Left cardiac atrium (tissue), 4 donors: ENCODE data around the gene RPS6KB2. TPM values are rescaled to one million over a fixed set of nuclear protein-coding genes. Genes with fewer than 3 reads are reported as not detected.

Source experiments
- ATAC-seq, 2 donors: fragments of 200-7000 bp; cut with Tn5 transposase; one replicate each; pipeline ENCODE4 v1.9.1; 2020; ENCODE audit warnings: mild to moderate bottlenecking in 2 of 2, moderate library complexity in 2 of 2
- DNase-seq: peaks from one replicate; pipeline ENCODE4 v3.0.0-alpha.2; 2020
- intact Hi-C, 2 donors: fragments of 100-400 bp; cut with DNase I; formaldehyde crosslinking; loops; one replicate each; pipeline versions ENCODE4 v1.14.1 to v1.15.1; 2022 to 2023
- total RNA-seq, 2 donors: library from RNA; stranded (reverse); fragmentation: NEBNext Ultra II Directional; extraction: Animal tissue kit (Norgen Biotek cat#: 25700); gene quantifications; one replicate each; pipeline ENCODE4 v1.2.1, GENCODE V29; 2021
- donor health status: DM: no; HTN: yes; CAD: no.
- donor health status: DM: no; HTN: yes; CAD: no; lungs with severe emphysema.
- donor health status: DM: yes; HTN: yes; CAD: no.
- donor health status: Dilated cardiomyopathy.

RPS6KB2 gene
- total RNA-seq, 2 donors from 2014 or later: 25.5 to 31.0 TPM

- no peak for ATAC-seq
- intact Hi-C loops: no loop called here
- DNase-seq: peak; percentile 18
Observed at GRCh38 chr11:67435727-67436458, 7.6 kb downstream of the RPS6KB2 start.

DNA sequence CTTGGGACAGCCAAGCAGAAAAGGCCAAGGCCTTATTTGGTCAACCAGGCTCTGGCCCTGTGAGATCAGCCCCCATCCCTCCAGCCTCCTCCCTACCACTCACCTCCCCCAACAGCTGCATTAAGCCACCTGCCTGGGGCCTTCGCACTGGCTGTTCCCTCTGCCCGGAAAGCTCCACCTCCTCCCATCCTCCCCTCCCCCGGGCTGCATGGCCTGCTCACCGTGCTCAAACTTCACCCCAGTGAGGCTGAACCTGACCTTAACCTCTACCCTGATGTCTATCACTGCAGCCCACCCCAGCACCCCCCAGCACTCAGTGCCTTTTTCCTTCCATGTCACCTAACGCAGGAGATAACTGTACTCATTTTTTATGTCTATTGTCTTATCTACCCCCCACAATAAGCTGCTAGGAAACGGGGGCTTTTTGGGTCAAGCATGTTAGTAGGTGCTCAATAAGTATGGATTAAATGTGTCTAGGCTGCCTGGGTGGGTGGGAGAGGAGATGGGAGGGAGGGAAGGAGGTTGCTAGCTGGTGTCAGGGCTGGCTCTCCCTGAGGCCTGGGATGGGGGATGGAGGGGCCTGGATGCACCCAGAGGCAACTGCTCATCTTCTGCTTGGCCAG is 8.3 kb downstream of the RPS6KB2 start:
- intact Hi-C loops: no loop called here
- ATAC-seq: peak; percentile 1 to 18
- DNase-seq: peak; percentile 20

DNA sequence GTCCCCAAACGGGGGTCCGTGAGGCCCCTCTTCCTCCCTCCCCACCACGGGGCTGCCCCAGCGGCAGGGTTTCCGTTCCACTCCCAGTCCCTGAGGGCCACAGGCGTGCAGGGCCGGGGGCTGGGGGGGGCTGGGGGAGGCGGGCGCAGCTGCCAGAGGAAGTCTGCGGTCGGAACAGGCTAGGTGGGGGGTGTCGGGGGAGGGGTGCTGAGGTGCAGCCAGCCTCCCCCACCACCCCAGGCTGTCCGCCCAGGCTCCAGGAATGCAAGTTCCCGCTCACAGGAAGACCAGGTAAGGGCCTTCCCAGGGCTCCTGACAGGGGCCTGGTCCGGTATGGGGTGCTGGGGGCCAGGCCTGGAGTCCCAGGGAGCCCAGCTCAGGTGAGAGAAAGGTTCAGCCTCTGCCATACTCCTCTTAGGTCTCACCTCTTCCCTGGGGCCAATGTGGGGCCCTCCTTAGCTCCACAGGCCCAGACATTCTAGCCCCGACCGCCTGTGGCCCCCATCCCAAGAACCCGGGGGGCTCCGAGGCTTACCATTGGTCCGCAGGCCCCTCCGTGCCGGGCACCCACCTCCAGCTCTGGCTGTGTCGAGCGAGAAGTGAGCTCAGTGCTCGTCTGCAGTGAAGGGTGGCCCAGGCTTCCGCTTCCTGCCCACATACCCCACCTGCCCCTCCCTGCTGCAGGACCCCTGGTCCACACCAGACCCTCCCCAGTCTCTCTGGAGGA is 9.0 kb downstream of the RPS6KB2 start, which contains the start of gene PTPRCAP:
PTPRCAP (minus strand) TSS at position 601 of the 727 bp plus-strand sequence; CDS start at position 538, 63 bp downstream.
- intact Hi-C loops: no loop called here
- peak; percentile 10 to 36 for ATAC-seq
- peak; percentile 41 for DNase-seq

DNA sequence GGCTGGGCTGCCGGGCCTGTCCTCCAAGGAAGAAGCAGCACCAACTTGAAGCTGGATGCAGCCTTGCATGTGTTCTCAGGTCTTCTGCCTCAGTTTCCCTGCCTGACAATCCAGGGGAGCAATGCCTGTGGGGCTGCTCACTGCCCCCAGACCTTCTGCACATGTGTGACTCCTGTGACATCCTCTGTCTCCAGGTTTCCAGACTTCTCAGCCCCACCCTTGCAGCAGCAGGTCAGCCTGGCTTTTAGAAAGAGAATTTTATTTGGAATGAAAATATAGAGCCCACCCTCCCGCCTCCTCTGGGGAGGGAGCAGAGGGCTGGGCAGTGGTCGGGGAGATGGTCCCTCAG is 9.5 kb downstream of the RPS6KB2 start:
- intact Hi-C loops: no loop called here
- DNase-seq (no peak), ATAC-seq (no peak)

GRCh38 chr11:67438158-67438902 is 10.0 kb downstream of the RPS6KB2 start:
- intact Hi-C loops: no loop called here
- no peak for ATAC-seq
- peak; percentile 34 for DNase-seq

DNA sequence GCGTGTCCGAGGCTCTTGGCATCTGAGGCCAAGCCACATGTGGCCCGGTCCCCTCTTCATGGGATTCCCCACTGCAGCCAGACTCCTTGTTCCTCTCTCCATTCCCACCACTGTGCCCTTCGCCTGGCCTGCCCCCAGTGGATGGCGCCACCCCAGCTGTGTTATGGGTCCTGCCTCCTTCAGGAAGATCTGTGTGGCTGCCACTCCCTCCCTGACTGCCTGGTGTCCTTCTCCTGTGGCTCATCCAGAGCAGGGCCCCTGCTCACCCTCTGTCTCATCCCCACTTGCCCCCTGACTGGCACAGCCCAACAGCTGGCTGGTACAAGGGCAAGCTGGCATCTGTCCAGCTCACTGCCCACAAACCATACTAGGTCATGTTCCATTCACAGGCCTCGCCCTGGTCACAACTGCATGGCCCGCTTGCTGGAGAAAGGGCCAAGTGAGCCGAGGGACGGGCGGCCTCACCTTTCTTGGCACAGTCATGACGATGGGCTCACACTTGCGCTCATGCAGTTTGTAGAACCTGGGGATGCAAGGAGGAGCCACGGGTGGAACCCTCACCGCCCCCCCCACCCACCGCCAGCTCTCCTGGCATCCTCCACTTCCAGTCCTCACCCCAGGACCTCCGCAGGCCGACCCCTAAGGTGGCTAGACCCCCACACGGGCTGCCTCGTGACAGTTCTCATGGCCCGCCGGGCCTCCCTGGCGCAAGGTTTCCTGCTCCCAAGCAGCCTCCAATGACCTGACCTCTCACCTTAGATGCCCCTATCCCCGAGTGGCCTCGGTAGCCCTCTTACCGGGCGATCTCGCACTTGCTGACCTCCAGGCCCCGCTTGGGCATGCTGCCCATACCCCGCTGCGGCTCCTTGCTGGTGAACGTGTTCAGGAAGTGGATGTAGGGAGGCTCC is 11.3 kb downstream of the RPS6KB2 start:
- peak; percentile 40 for DNase-seq
- intact Hi-C loops: no loop called here
- peak in 1 of 2 donors; percentile 1 for ATAC-seq

GRCh38 chr11:67440229-67441097 is 12.2 kb downstream of the RPS6KB2 start:
- intact Hi-C loops: no loop called here
- no peak for ATAC-seq

GRCh38 chr11:67441098-67441563 is 12.8 kb downstream of the RPS6KB2 start:
- ATAC-seq (no peak), DNase-seq (peak; percentile 25)
- intact Hi-C loops: no loop called here

More at GRCh38 chr11:67440229-67441097, 12.2 kb downstream of the RPS6KB2 start:
- peak; percentile 17 for DNase-seq

DNA sequence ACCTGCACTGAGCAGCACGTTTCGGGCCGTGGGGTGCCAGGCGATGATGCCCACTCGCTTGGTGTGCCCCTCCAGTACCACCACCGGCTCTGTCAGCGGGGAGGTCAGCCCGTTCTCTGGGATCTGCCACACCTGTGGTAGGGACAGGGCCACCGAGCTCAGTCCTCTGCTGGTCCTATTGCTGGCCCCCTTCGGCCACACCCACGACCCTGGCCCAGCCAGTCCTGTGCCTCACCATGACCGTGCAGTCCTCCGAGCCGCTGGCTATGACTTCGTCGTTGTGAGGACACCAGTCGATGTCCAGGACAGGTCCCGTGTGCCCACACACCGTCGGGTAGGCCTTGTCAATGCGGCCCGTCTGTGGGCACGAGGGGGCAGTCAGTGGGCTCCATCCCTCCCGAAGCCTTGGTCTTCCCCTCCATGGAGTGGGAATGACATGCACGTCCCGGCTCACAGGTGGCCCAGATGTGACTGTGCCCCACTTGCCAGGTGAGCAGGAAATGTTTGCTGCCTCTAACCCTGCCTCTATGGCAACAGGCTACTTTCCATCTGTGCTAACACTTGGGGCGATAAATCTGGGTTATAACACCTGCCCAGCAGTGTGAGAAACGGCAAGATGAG is 13.5 kb downstream of the RPS6KB2 start:
- intact Hi-C loops: no loop called here
- DNase-seq: peak; percentile 38
- no peak for ATAC-seq

- peak; percentile 24 for DNase-seq
- intact Hi-C loops: no loop called here
- peak in 1 of 2 donors; percentile 1 for ATAC-seq
Observed at GRCh38 chr11:67442504-67443404, 14.5 kb downstream of the RPS6KB2 start.

GRCh38 chr11:67445515-67445914 is 17.2 kb downstream of the RPS6KB2 start:
- intact Hi-C loops: no loop called here
- DNase-seq: no peak
- no peak for ATAC-seq

DNA sequence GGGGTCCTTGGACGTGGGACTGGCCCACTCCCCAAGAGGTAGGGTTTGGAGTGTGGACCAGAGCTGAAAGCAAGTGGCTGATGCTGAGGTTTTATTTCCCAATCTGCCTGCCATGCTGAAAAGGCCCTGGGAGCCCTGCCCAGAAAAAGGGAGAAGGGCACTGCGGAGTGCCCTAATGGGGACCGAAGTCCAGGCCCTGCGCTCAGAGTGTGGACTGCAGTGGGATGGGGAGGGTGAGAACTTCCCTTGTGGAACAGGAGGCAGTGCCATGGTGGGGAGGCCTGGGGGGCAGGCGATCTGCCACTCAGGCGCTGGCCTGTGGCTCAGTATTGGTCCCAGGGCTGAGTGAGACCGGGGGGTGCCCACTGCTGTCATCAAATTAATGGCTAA is 19.9 kb downstream of the RPS6KB2 start:
- DNase-seq (no peak), ATAC-seq (no peak)
- intact Hi-C loops: no loop called here

DNA sequence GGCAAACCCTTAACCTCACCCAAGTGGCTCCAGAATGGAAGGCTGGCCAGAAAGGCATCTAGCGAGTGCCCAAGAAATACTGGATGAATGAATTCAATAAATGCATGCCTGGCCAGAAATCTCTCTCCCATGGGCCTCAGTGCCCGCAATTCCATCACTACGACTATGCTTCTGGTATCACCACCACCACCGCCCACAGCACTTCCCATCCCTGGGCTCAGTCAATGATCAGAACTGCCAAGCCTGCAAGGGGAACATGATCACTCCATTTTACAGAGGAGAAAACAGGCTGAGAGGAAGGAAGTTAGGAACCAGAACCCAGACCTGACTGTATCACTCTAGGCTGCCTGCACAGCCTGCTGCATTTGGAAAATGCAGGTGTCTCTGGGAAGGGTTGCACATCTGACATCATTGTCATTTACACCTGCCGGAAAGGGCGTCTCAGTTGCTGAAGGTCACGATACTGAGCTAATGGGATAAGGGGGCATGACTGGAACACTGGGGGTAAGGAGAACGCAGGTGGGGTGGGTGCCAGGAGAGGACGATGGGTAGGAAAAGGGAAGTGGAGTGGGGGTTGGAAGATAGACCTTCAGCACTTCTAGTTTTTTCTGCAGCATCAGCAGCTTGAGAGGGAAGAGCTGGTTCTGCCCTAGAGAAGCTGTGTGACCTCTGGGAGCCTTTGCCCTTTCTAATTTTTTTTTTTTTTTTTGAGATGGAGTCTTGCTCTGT is 21.0 kb downstream of the RPS6KB2 start:
- DNase-seq: no peak
- peak in 1 of 2 donors; percentile 37 for ATAC-seq
- intact Hi-C loops: no loop called here

DNA sequence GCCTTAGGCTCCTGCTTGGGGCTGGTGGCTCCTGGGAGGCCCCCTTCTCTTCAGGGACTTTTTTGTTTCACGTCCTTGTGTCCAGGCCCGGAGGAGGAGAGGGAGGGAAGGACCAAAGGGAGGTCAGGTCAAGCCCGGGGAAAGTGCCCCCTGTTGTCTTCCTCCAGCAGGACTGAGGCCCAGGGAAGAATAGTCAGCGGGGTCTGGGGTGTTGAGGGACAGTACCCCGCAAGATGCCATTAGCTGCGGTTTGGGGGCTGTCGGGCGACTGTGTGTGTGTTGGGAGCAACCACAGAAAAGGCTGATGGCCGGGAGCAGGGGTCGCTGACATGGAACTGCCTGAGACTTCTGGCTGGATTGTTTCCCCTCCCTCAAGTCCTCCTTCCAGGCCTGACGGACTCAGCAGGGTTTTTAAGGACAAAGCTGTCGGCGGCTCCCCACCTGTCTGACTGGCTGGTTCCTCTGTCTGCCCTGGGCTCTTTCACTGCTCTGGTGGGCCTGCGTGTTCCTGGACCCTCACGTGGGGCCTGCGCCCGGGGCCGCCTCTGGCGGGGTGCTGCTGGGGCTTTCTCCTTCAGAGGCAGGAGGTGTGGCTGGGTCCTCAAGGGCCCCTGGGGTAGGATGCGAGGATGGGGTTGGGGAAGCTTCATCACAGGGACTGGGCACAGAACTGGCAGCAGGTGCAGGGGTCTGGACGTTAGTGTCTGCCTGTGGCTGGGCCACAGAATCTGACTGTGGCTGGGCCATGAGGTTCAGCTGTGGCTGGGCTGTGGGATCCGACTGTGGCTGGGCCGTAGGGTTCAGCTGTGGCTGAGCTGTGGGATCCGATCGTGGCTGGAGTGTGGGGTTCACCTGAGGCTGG is 22.7 kb downstream of the RPS6KB2 start:
- no peak for DNase-seq
- ATAC-seq: no peak
- intact Hi-C loops: no loop called here

DNA sequence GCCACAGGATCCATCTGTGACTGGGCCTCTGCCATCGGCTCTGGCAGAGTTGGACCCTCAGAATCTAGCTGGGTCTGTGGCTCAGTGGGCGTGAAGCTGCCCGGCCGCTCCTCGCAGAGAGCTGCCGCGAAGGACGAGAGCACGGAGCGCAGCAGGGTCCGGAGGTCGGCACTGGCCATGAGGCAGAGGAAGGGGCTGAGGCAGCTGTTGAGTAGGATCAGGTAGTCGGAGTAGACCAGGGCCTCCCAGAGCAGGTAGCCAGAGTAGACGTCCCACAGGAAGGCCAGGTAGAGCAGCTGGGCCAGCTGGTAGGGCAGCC is 23.3 kb downstream of the RPS6KB2 start:
- ATAC-seq (no peak), DNase-seq (no peak)
- intact Hi-C loops: no loop called here
